A549 (cell line): ENCODE measurements around the gene ELP2.

Experiments used
- CTCF ChIP-seq: fragments of >200 bp; sonication (Bioruptor Twin); formaldehyde crosslinking; IDR thresholded peaks from 3 replicates; pipeline ENCODE4 v1.5.1; 2016
- ESRRA ChIP-seq: fragments of 150-350 bp; IDR thresholded peaks from 2 replicates; pipeline ENCODE4 v1.6.1; 2014; ENCODE audit warnings: mild to moderate bottlenecking, low read length, borderline replicate concordance
- HDAC2 ChIP-seq: fragments of 200-600 bp; sonication (generic); IDR thresholded peaks from 2 replicates; pipeline ENCODE4 v1.6.1; 2016
- NFE2L2 ChIP-seq: fragments of 150-350 bp; conservative IDR thresholded peaks from 2 replicates; pipeline ENCODE4 v1.6.1; 2014; ENCODE audit warnings: low read length
- POLR2AphosphoS2 ChIP-seq: conservative IDR thresholded peaks from 2 replicates; pipeline ENCODE4 v1.6.1; 2012; ENCODE audit warnings: low read length, improper control_type of control experiment, inconsistent platforms
- SREBF2 ChIP-seq: fragments of 450-650 bp; IDR thresholded peaks from 2 replicates; pipeline ENCODE4 v1.6.1; 2014; ENCODE audit warnings: mild to moderate bottlenecking, moderate library complexity
- ZC3H11A ChIP-seq: fragments of 450-650 bp; IDR thresholded peaks from 2 replicates; pipeline ENCODE4 v1.6.1; 2014; ENCODE audit warnings: antibody characterized with exemption, mild to moderate bottlenecking

DNA sequence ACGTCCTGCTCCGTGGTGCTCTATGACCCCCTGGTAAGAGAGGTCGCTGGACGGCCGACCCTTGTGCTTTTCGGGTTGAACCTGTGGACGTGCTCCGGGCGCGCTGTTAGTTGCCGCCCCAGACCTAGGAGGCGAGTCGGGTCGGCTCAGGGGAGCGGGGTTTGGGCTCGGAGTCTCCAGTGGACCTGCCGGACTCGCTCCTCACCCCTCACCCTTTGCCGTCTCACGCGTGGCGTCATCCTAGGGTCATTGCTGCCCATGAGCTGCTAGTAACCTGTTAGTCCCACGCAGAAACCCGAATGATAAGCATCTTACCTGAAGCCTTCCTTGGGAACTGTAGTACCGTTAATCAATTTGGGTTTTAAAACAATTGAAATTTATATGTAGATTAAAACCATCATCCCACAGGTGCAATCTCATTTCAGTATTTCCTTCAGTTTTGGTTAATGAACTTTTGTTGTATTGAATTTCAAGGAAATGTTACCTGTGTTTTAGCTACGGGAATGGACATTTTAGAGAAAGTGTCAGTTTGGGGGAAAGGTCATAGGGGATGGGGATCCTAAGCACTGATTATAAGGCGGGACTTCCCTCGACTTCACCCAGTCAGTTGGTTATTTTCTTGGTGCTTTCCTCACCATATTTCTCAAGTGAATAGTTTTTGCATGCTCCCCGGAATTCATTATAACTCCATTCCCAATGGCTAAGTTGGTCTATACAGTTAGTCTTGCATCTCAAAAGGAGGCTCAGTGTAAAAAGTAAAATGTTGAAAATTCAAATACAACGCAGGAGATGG lies 536 bp downstream of the ELP2 start:
- no peak for TF ChIP-seq CTCF
- TF ChIP-seq HDAC2, result no peak
- no peak for TF ChIP-seq NFE2L2
- no peak for TF ChIP-seq POLR2AphosphoS2
- TF ChIP-seq ESRRA, result no peak
- TF ChIP-seq SREBF2, result no peak
- TF ChIP-seq ZC3H11A, result no peak
